Rectal smooth muscle tissue (tissue), 1 donor: ENCODE results near the gene NPC2.
A peak's percentile ranks its signal among the peaks of the same experiment; 100 is the strongest.

Source experiments
- H3K27ac ChIP-seq: one replicate; pipeline ENCODE4 v1.7.0; 2013; ENCODE audit warnings: low read depth, low read length, inconsistent platforms
- H3K27me3 ChIP-seq: one replicate; pipeline ENCODE4 v1.7.0; 2013; ENCODE audit warnings: low read length; ENCODE audit not compliant: control insufficient read depth, insufficient read depth
- H3K36me3 ChIP-seq: one replicate; pipeline ENCODE4 v1.7.0; 2013; ENCODE audit warnings: low read length; ENCODE audit not compliant: control insufficient read depth, insufficient read depth
- H3K4me1 ChIP-seq: one replicate; pipeline ENCODE4 v1.7.0; 2013; ENCODE audit warnings: low read length; ENCODE audit not compliant: control insufficient read depth, insufficient read depth
- H3K4me3 ChIP-seq: one replicate; pipeline ENCODE4 v1.7.0; 2013; ENCODE audit warnings: low read length
- H3K9ac ChIP-seq: one replicate; pipeline ENCODE4 v1.7.0; 2013; ENCODE audit warnings: low read length

The NPC2 gene

DNA sequence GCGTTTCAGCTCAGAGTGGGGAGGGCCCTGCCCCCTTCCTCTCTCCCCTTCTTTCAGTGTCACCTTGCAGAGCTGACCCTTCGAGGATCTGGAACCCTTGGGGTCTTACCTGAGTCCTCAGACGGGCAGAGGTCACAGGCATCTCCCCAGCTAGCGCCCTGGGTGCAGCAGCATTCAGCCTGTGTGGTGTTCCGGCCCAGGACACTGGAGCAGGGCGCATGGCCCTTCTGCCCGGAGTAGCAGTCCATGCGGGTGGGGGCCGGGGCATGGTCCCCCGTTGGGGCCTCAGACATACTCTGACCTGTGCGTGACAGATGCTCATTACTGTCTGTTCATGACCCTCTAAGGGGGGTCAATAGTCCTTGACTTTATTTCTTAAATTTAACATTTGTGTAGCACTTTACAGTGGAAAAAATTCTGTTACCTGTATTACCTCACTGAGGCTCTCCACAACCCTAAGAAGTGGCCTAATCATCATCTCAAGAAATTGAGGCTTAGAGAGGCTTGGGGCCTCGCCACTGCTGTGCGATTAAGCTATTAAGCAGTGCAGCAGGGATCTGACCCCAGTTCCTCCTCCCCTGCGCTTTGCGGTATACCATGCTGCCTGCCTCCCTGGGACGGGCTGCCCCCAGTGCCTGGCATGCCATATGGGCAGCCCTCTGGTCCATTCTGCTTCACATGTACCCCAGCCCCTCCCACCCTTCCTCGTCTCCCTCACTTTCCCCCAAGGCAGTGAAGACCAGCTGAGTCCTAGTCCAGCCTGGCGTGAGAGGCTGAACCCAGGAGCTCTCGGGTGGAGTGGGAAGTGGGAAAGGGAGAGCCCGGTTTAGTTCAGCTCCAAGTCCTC, 12.0 kb upstream of the NPC2 start:
- peaks cover 8% of the 10 kb centered on the region for H3K4me1 ChIP-seq
- no peaks in the 10 kb centered on the region for H3K36me3 ChIP-seq
- no peak overlapping the region for H3K4me3 ChIP-seq
- H3K27me3 ChIP-seq = peaks cover 4% of the 10 kb centered on the region
- H3K27ac ChIP-seq = no peak overlapping the region
- H3K9ac ChIP-seq = no peak overlapping the region

DNA sequence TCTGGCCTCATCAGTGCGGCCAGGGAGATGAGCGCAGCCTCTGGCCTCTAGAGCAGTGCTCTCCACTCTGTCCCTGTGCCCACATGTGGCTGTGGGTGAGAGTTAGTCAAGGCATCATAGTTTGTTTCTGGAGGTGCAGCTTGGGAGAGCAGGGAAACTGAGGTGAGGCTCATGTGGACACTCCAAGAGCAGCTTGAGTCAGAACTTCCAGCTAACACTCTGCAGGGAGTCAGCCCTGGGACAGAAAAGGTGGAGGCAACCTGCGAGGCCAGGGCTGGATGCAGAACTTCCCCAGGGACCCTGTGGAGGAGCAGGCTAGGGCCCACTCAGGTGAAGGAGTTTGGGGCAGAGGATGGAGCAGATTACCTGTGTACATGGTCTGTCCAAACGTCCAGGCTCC, 11.3 kb upstream of the NPC2 start:
- H3K4me1 ChIP-seq = peaks cover 8% of the 10 kb centered on the region
- H3K27me3 ChIP-seq = peaks cover under 1% of the 10 kb centered on the region
- no peak overlapping the region for H3K4me3 ChIP-seq
- H3K36me3 ChIP-seq = no peaks in the 10 kb centered on the region
- H3K9ac ChIP-seq = no peak overlapping the region
- H3K27ac ChIP-seq = no peak overlapping the region

DNA sequence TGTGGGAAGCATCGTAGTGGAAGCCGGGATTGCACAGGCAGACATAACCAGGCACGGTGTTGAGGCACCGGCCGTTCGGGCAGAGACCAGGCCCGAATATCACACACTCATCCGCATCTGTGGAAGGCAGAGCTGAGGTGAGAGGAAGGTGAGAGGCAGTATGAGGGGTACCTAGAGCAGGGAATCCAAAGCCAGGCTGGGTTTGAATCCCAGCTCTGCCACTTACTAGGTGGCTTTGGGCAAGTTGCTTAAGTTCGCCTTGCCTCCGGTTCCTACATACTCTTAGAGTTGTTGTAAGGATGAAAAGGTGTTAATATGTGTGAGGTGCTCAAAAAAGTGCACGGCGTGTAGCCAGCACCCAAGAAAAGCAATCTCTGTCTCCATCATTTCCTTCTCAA, 10.8 kb upstream of the NPC2 start:
- no peak overlapping the region for H3K4me3 ChIP-seq
- H3K9ac ChIP-seq = no peak overlapping the region
- no peaks in the 10 kb centered on the region for H3K36me3 ChIP-seq
- peaks cover 8% of the 10 kb centered on the region for H3K4me1 ChIP-seq
- H3K27me3 ChIP-seq = no peaks in the 10 kb centered on the region
- H3K27ac ChIP-seq = no peak overlapping the region

DNA sequence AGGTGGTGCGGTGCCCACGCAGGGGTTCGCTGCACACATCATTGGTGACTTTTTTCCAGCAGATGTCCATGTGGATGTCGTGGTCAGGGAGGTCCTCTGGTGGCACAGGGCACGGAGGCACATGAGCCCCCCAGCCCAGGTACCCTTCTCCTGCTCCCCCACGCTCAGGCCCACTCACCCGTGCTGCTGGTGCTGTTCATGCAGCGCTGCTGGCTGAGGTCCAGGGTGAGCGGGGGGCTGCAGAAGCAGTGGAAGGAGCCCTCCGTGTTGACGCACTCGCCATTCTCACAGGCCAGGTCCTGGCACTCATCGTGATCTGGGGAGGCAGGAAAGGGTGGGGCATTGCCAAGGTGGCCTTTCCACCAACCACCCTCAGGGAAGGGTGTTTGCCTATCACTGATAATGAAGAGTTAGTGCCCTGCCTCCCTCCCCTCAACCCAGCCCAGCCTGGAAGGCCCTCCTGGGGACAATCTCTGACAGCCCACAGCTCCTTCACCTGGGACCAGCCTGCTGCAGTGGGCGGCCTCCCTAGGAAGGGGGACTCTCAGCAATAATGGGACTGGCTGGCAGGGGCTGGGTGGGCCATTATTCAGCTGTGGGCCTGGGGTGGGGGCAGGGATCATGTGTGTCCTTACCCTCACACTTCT, 10.3 kb upstream of the NPC2 start:
- Histone ChIP-seq H3K27me3 (no peaks in the 10 kb centered on the region), H3K4me1 (peaks cover 8% of the 10 kb centered on the region), H3K27ac (no peak overlapping the region), H3K9ac (no peak overlapping the region), H3K36me3 (no peaks in the 10 kb centered on the region), H3K4me3 (no peak overlapping the region)

DNA sequence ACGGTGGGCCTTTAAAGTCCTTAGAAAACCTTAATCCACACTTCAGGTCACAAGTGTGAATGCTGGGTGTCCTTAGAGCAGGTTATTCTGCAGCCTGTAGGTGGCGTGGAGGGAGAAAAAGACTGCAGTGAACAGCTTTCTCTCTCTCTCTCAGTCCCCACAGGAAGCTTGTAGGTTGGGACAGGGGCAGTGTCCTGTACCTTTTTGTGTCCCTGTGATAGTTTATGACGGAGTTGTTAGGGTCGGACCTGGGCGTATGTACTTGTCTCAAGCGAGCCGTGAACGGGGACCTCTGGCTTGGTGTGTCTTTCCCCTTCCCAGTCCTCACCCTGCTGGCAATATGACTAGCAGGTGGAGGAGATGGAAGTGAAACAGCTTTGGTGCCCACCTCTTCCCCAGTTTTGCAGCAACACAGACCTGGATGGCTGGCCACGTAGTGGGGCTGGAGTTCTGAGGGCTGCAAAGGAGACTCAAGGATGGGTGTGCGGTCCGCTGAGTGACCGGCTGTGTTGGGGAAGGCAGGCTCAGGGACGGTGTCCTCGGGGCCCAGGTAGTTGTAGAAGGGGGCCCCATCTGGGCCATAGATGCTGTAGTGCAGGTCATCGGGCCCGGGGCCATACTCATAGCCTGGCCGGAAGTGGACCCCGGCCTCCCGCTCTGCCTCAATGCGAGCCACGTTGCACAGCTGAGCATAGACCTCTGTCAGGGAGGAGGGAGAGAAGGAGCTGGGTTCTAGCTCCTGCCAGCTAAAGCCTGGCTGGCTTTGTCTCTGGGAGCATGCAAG, 9.3 kb upstream of the NPC2 start:
- Histone ChIP-seq H3K27me3 (no peaks in the 10 kb centered on the region), H3K27ac (no peak overlapping the region), H3K36me3 (no peaks in the 10 kb centered on the region), H3K9ac (no peak overlapping the region), H3K4me1 (peaks cover 8% of the 10 kb centered on the region), H3K4me3 (no peak overlapping the region)

DNA sequence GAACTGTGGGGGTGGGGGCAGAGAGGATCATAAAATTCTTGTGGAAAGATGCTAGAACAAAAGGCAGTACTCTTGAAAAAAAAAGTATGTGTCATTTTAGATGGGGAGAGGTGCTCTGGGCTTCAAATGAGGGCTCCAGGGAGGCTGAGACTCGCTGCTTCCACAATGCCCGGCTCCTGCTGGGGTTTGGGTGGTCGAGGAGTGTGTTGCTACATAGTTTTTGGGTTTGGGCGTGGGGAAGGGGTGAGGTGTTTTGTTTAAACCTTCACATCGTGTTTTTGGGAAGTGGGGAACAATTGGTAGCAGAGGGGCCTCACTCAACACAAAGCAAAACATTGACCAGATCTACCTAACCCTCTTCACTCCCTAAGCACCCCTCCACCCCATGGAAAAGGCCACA, 8.6 kb upstream of the NPC2 start:
- H3K36me3 ChIP-seq = no peaks in the 10 kb centered on the region
- no peak overlapping the region for H3K4me3 ChIP-seq
- H3K27me3 ChIP-seq = no peaks in the 10 kb centered on the region
- peaks cover 8% of the 10 kb centered on the region for H3K4me1 ChIP-seq
- no peak overlapping the region for H3K27ac ChIP-seq
- H3K9ac ChIP-seq = no peak overlapping the region

DNA sequence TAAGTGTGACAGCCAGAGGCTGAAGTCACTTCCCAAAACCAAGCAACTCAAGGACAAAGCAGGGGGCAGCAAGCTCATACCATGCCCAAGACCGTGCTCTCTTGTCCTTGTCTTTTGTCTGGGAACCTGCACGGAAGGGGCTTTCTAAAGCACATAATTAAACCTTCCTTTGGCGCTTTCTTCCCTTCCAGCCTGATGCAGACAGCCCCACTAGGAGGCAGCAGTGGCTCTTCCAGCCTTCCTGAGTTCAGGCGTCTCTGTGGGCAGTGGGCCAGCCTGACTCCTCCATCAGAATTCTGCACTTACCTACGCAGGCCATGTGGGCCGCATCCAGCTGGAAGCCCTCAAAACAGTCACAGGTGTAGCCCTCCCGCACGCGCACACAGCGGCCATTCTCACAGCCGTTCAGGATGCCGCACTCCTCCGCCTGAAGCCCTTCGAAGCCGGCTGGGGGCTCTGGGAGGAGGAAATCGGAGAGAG, 8.1 kb upstream of the NPC2 start:
- H3K27me3 ChIP-seq = no peaks in the 10 kb centered on the region
- H3K4me3 ChIP-seq = no peak overlapping the region
- no peak overlapping the region for H3K27ac ChIP-seq
- H3K9ac ChIP-seq = no peak overlapping the region
- H3K4me1 ChIP-seq = peaks cover 8% of the 10 kb centered on the region
- H3K36me3 ChIP-seq = no peaks in the 10 kb centered on the region

DNA sequence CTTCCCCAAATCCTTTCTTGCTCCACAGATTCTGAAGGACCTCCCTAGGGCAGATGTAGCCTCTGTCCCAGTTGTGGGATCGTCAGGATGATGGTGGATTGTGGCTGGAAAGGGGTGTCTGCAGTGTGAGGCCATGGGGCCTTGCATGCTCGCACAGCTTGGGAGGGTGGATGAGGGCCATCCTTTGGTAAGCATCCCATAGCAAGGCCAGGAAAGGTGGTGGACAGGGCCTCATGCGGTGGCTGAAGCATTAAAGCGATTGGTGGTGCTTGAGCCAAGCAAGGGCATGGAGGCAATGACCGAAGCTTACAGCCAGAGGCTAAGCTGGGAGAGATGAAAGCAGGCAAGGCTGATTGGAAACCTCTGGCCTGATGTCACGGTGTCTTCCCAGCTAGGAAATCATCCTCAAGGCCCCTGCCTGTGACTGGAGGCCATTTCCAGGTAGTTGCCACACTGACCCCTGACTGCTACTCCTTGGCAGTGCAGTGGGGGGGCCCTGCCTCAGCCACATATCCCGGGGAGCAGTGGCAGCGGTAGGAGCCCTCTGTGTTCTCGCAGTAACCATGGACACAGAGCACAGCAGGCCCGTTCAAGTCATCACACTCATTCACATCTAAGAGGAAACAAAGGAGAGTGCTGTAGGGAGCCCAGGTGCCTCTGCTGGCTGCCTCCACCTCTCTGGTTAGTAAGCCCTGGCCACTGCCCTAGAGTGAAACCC, 7.5 kb upstream of the NPC2 start:
- no peak overlapping the region for H3K4me3 ChIP-seq
- no peaks in the 10 kb centered on the region for H3K36me3 ChIP-seq
- H3K9ac ChIP-seq = no peak overlapping the region

DNA sequence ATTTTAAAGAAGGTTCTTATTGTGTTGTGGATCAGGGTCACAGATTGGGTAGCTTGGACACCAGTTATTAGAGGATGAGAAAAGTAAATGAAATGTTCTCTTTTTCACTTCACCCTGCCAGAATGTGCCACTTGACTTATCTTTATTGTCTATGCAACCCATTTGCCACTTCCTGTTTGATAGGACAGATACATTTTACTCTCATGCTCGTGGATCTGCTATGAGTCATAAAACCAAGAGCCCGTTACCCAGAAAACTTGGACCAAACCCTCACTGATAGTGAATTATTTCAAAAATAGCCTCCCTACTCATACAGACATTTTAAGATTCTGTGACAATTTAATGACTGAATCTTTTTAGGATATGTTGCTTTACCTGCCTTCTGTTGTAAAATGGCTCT, 2.3 kb upstream of the NPC2 start:
- H3K36me3 ChIP-seq = no peaks in the 10 kb centered on the region
- no peak overlapping the region for H3K4me3 ChIP-seq
- H3K4me1 ChIP-seq = peaks cover 10% of the 10 kb centered on the region
- no peaks in the 10 kb centered on the region for H3K27me3 ChIP-seq
- no peak overlapping the region for H3K27ac ChIP-seq
- H3K9ac ChIP-seq = no peak overlapping the region

More for the DNA sequence above, 7.5 kb upstream of the NPC2 start:
- Histone ChIP-seq H3K27me3 (no peaks in the 10 kb centered on the region), H3K27ac (no peak overlapping the region), H3K4me1 (peaks cover 8% of the 10 kb centered on the region)

DNA sequence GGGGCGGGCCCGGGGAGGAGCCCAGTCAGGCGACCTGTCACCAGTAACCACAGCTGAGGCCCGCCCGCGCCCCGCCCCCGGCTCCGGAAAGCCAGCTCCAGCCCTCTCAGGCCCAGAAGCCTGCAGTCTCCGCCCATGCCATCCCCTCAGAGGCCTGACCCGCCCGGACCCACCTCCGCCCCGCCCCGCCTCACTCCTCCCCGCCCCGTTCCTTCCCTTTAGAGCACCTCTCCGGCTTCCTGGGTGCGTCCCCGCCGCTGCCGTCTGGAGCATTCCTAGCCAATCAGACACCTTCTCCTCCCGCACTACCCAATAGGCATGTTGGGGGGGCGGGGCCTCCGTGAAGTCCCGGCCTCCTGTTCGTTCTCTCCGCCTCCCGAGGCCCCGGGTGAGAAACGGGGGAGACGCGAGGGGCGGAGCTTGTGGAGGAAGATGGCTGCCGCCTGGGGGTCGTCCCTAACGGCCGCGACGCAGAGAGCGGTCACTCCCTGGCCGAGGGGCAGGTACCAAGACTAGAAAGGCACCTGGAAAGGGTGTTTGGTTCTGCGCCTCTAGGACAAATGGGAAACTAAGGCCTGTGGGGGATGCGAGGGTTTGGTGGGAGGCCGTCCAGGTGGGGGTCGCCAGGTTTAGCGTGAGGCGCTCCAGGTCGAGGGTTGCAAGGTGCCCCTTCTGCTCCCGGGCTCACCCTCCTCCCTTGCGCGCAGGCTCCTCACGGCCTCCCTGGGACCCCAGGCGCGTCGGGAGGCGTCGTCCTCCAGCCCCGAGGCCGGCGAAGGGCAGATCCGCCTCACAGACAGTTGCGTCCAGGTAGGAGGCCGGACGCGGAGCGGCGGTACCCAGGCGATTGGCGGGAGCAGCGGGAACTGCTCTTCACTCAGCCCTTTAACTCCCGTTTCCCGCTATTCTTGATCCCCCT, 497 bp upstream of the NPC2 start, which contains the start of gene ISCA2:
Gene ISCA2, plus strand, starts transcription at position 423 of the 919 bp plus-strand sequence. Its CDS starts 10 bp downstream, at position 433.
- Histone ChIP-seq H3K4me1 (peaks cover 10% of the 10 kb centered on the region), H3K9ac (peak within 1 kb of the TSS; percentile 73), H3K36me3 (no peaks in the 10 kb centered on the region), H3K27ac (peak within 1 kb of the TSS; percentile 92), H3K4me3 (peak within 1 kb of the TSS; percentile 97), H3K27me3 (no peaks in the 10 kb centered on the region)
